Left hindlimb (tissue), 1 donor: Measurements from ENCODE around the gene EFCAB12.

Source experiments
- DNase-seq: peaks from one replicate; pipeline ENCODE4 v3.0.0-alpha.2; 2018

The EFCAB12 gene

GRCh38 chr3:129442947-129443346 lies 14.5 kb upstream of the EFCAB12 start:
- DNase-seq, result no peak

DNA sequence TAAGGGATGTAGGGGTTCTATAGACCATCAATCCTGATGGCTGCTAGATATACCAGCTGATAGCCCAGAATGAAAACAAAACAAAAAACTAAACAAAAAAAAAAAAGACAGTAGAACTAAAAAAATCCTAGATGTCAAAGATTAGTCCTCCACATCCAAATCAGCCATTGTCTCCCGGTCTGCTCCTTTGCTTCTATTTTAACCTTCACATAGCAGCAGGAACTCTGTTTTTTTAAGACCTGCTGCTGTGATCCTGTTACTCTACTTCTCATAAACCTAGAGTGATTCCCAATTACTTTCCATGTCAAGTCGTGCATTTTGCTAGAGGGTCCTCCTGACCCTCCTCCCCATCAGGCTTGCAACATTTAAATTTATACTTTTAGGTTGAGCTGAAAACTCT lies 14.1 kb upstream of the EFCAB12 start:
- no peak for DNase-seq

DNA sequence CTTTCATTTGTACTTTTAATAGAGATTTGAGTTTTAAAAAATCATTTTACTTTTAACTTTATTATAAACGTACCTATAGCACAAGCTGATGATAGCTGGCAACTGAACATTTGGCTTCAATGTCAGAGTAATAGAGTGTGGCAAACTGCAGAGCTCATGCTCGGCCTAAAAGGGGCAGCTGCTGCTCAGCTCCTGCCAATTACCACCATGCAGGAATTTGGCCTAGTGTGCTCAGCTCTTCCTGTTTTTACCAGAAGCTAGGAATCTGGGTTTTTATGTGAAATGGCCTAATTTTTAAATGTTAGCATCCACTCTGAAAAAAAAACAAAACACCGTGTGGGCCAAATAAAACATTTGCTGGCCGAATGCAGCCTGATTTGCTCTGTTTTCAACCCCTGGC lies 13.3 kb upstream of the EFCAB12 start:
- DNase-seq, result peak; percentile 55

DNA sequence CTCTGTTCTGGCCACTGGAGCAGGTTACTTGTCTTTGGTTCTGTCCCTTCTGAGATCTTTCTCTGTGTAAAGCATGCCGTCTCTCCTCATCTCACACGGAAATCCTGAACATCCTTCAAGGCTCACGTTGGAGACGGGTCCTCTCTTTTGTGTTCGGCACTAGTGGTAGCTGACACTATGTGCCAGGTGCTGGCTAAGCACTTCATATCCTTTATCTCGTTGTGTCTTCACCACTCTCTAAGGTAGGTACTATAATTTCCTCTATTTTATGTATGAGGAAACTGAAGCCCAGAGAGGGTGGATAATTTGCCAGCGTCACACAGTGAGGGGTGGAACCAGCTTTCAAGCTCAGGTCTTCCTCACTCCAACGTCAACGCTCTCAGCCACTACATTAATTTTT lies 12.8 kb upstream of the EFCAB12 start:
- DNase-seq, result no peak

DNA sequence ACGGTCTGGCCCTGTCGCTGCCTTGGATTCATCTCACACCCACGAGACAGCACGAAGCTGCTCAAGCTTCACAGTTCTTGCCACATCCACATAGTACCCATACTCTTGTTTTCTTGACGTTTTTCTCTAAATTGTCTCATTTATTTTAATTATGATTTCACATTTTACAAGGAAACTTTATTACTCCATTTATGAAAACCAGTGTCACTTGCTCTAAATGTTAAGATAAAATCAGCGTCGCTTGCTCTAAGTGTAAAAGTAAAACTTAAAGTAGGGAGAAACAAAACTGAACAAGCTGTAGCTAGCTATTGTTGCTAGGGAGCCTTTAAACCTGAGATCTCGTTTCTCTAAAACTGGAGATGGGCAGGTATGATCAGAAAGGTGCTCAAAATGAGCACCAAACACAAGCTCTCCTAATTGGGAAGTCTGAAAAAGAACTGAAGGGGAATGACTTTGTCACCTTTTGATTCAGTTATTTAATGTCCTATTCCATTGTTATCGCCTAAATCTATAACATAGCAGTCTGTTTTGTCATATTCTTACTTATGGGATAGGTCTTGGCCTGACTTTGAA lies 12.3 kb upstream of the EFCAB12 start:
- DNase-seq, result no peak

DNA sequence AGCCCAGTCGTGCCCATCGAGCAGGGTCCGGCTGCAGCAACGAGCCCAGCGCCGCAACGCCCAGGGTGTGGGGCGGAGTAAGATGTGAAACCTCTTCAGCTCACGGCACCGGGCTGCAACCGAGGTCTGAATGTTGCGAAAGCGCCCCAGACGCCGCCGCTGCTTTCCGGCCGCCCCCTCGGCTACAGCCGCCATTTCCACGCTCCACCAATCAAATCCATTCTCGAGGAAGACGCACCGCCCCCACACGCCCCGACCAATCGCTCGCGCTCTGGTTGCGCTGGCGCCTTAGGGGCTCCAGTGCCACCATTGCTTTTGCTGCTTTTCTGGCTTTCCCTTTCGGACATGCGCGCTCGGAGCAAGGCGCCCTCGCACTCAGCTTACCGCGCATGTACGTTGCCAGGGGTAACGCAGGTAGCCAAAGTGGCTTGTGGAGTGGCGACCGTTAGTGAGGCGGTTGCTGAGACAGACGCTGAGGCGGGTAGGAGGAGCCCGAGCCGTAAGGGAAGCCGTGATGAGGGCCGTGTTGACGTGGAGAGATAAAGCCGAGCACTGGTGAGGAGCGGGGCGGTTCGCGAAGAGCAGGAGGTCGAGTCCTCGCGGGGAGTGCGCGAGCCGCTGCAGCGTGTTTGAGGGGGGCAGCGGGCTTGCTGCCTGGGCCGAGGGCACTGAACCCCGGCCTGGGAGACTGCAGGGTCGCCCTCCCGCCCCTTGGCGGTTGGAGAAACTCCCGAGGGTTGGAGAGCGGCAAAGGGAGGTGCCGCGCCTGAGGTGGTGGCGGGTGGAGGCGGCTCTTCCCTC lies 11.6 kb upstream of the EFCAB12 start, which contains the start of the genes IFT122 and MBD4:
TSS of gene IFT122 (plus strand) at position 408 of the 801 bp plus-strand sequence. CDS start at position 515, 107 bp downstream.
TSS of gene MBD4 (minus strand) at position 132 of the 801 bp plus-strand sequence. CDS start at position 17, 115 bp downstream.
- DNase-seq, result peak; percentile 99

- no peak for DNase-seq
Observed at GRCh38 chr3:129439226-129439816, 10.9 kb upstream of the EFCAB12 start.

DNA sequence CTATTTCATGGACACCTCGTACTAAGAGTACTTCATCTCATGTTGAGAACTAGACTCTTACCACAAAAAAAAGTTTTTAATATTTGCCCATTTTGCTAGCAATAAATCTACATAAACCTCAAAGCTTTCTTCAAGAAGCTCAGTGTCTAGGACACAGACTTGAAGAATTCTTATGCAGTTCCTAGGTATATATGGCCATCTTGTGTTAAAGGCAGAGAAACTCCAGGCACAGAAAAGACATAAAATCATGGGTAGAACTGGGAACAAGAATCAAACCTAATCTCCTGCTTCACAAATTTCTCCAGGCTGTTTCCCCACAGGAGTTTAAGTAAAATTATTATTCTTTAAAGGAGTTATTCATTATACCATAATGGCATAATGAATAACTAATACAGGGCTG lies 6.9 kb upstream of the EFCAB12 start:
- DNase-seq, result no peak

DNA sequence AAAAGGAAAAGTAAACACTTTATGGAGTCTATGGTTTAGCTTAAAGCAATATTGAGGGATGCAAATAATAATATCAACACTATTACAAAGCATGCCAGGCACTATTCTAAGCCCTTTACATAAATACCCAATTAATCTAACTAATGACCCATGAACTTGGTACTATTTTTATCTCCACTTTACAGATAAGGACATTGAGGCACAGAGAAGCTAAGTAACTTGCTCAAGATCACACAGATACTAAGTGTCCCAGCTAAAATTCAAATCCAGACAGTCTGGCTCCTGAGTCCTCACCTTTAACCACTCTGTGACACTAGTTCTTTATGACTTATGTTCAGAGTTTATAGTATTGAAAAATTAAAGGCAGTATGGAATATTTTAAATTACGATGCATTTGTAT lies 5.7 kb upstream of the EFCAB12 start:
- no peak for DNase-seq

GRCh38 chr3:129433565-129433964 lies 5.1 kb upstream of the EFCAB12 start:
- DNase-seq, result no peak

GRCh38 chr3:129432671-129433070 lies 4.2 kb upstream of the EFCAB12 start:
- no peak for DNase-seq

- DNase-seq, result no peak
Observed at GRCh38 chr3:129432036-129432435, 3.6 kb upstream of the EFCAB12 start.

DNA sequence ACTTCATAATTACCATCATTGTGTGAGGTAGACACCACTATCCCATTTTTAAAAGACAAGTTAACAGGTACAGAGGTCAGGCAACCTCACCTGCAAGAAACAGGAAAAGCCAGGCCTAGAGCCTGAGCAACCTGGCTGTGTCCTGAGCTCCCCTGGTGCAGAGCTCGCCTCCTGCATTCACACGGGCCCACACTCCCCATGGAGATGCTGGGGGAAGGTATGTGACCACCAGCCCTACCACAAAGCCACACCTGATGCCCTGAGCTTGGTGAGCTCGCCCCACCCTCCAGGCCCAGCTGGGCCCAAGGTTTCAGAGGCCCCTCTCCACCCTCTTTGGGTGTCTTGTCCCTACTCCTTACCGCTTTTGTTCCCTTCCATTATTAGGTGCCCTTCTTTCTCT lies 1.2 kb upstream of the EFCAB12 start:
- no peak for DNase-seq

GRCh38 chr3:129429080-129429451 lies 630 bp upstream of the EFCAB12 start:
- DNase-seq, result no peak

- DNase-seq, result no peak
Observed at GRCh38 chr3:129428007-129428375, 445 bp downstream of the EFCAB12 start.

DNA sequence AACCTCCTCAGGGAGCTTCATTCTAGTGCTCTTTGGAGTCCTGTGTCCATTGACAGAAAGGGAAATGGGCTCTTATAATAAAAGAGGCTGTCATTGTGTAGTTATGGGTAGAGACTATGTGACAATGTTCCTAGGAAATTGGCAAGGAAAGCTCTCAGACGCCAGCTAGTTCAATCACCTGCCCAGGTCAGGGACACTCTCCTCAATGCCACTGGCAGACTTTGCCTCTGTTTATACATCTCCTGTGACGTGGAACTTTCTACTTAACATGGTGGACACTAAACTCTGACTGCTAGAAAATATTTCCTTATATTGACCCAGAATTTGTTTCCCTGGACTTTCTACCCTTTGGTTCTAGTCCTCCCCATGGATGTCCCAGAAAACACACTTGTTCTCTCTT lies 2.8 kb downstream of the EFCAB12 start:
- DNase-seq, result no peak

DNA sequence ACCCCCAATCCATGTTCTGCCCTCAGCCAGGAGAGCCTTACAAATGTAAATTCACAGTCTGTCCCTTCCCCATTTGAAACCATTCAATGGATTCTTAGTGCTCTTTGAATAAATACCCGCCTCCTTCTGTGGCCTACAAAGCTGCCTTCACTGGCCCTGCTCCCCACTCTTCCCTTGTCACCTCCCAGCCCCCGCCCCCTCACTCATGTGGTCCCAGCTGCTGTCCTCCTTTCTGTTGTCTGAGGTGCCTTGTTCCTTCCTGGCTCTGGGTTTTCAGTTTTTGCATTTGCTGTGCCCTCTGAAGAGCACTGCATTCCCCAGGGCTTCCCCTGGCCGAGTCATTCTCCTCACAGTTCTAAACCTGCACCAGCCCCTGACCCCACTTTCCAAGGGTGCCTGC lies 3.2 kb downstream of the EFCAB12 start:
- no peak for DNase-seq

DNA sequence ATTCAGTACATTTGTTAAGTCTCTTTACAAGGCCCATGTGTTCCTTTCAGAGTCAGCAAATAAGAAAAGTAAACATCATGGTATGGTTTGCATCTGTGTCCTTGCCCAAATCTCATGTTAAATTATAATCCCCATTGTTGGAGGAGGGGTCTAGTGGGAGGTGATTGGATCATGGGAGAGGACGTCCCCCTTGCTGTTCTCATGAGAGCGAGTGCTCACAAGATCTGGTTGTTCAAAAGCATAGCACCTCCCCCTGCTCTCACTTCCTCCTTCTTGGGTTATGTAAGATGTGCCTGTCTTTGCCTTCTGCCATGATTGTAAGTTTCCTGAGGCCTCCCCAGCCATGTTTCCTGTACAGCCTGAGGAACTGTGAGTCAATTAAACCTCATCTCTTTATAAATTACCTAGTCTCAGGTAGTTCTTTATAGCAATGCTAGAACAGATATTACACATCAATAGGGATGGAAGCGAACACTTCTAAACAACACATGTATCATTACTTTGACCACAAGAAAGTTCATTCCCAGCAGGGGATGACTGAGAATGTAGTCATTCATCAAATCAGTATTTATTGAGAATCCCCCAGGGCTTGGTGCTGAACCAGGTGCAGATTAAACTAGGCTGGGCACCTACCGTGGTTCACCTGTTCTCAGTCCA lies 4.1 kb downstream of the EFCAB12 start:
- no peak for DNase-seq

DNA sequence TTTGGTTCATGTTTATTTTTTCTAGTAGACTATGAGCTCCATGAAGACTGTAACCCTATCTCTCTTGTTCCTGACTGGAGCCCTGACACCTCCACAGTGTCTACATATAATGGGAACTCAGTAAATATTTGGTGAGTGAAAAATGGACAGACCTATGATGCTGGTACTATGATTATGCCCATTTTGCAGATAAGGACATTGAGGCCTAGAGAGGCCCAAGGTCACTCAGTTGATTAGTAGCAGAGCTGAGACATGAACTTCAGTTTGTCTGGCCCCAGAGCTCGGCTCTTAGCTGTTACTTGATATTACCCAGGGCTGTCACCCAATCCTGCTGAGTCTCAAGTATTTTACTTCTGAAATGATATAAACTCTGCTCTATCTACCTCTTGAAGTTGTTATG lies 5.5 kb downstream of the EFCAB12 start:
- no peak for DNase-seq

- DNase-seq, result no peak
Observed at GRCh38 chr3:129421988-129422745, 6.3 kb downstream of the EFCAB12 start.

DNA sequence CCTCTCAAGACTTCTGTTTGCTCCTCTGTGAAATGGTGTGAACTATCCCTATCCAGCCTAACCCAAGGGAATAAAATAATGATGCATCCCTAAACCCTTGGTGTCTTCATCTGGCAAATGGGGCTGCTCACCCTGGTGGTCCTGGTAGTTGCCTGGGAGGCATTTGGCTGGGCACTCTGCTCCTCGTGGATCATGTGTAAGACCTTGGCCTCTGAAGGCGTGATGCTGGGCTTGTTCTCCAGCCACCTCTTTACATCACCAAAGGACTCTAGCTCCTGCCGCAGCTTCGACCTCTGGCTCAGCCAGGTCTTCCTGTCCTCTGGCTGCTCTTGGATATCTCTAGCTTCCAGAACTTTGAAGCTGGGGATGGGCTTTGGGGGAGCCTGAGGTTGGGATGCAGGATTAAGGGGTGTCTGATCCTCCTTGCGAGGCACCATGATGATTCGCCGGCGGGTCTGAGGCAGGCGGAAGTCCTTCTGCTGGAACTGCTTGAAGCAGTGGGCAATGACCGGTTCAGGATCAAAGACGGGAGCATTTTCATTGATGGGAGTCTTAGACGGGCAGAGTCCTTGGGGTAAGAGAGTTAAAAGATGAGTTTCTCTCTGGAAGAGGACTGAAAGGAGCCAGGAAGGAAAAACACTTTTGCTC lies 7.1 kb downstream of the EFCAB12 start:
- no peak for DNase-seq

DNA sequence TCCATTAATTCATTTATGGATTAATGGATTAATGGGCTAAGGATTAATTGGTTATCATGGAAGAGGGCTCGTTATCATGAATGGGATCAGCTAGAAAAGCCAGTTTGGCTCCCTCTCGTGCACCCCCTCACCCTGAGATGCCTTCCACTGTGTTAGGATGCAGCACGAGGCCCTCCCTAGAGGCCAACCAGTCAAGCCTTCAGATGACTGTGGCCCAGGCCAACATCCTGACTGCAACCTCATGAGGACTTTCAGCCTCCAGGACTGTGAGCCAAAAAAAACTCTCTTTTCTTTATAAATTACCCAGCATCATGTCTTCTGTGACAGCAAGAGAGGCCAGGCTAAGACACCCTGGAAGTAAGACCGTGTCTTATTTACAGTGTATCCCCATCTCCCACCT lies 9.0 kb downstream of the EFCAB12 start:
- no peak for DNase-seq
